ENCODE measurements around the gene HS3ST3B1. TPM values are rescaled to one million over a fixed set of nuclear protein-coding genes. Genes with fewer than 3 reads are reported as not detected.

HS3ST3B1 gene
- 1 to 10 TPM; 1.2 to 3.9 (median 2.2) TPM for total RNA-seq

- Histone ChIP-seq H3K4me3 (replicated peaks in 1 of 3) (peak within 1 kb of the TSS; percentile 19 to 41 (median 39)), H3K4me1 (peaks cover 34 to 56% of the 10 kb centered on the region in 2 donors), H3K27me3 (peaks cover 43% of the 10 kb centered on the region), H3K27ac (peak within 1 kb of the TSS in 2 of 3 donors; percentile 31), H3K36me3 (no peaks in the 10 kb centered on the region), H3K9me3 (no peaks in the 10 kb centered on the region)
- TF ChIP-seq CTCF (IDR thresholded peaks at IDR 0.05) (peak in 2 of 6 experiments; percentile 10 to 27), POLR2A (IDR thresholded peaks at IDR 0.05) (peak in 1 of 2 donors; percentile 77)
- peak; percentile 92 to 96 for DNase-seq
- intact Hi-C loops (cut with DNase I): loop anchor here (5.0 kb wide), 1 partner anchor 698 kb away; the partner anchor contains the start of gene HS3ST3A1
- 1 to 9% methylated on average over 11 to 12 of the region's 49 CpGs for WGBS, 2 donors
Measured at GRCh38 chr17:14300575-14301278, at the start of gene HS3ST3B1. Gene HS3ST3B1 (plus strand): TSS chr17:14301081. CDS start chr17:14301519, 438 bp downstream.

- H3K27ac ChIP-seq: no peak overlapping the region
- intact Hi-C loops (cut with DNase I): no loop called here
- TF ChIP-seq CTCF (IDR thresholded peaks at IDR 0.05): no peak
- no peak for TF ChIP-seq POLR2A (IDR thresholded peaks at IDR 0.05)
- no peaks in the 10 kb centered on the region for H3K36me3 ChIP-seq
- no peak for DNase-seq
- H3K4me1 ChIP-seq: no peaks in the 10 kb centered on the region
- no peak overlapping the region for H3K4me3 ChIP-seq (replicated peaks in 1 of 3)
- H3K27me3 ChIP-seq: no peaks in the 10 kb centered on the region
- no peaks in the 10 kb centered on the region for H3K9me3 ChIP-seq
- 81 to 94% methylated on average over 5 of the region's 5 CpGs for WGBS, 2 donors
Measured at GRCh38 chr17:14261406-14261805, 39.5 kb upstream of the HS3ST3B1 start.

- H3K36me3 ChIP-seq: no peaks in the 10 kb centered on the region
- no peaks in the 10 kb centered on the region for H3K4me1 ChIP-seq
- WGBS, 2 donors: 68 to 69% methylated on average over 2 of the region's 2 CpGs
- no peak for TF ChIP-seq CTCF (IDR thresholded peaks at IDR 0.05)
- TF ChIP-seq POLR2A (IDR thresholded peaks at IDR 0.05): no peak
- intact Hi-C loops (cut with DNase I): no loop called here
- DNase-seq: no peak
- no peak overlapping the region for H3K27ac ChIP-seq
- H3K27me3 ChIP-seq: no peaks in the 10 kb centered on the region
- H3K9me3 ChIP-seq: no peaks in the 10 kb centered on the region
- H3K4me3 ChIP-seq (replicated peaks in 1 of 3): no peak overlapping the region
Measured at GRCh38 chr17:14268264-14268663, 32.6 kb upstream of the HS3ST3B1 start.

- Histone ChIP-seq H3K4me3 (replicated peaks in 1 of 3) (no peak overlapping the region), H3K4me1 (no peaks in the 10 kb centered on the region), H3K36me3 (no peaks in the 10 kb centered on the region), H3K27me3 (no peaks in the 10 kb centered on the region), H3K27ac (no peak overlapping the region), H3K9me3 (no peaks in the 10 kb centered on the region)
- WGBS, 2 donors: 64 to 68% methylated on average over 5 of the region's 5 CpGs
- no peak for DNase-seq
- no peak for TF ChIP-seq CTCF (IDR thresholded peaks at IDR 0.05)
- TF ChIP-seq POLR2A (IDR thresholded peaks at IDR 0.05): no peak
- intact Hi-C loops (cut with DNase I): no loop called here
Measured at GRCh38 chr17:14269473-14269872, 31.4 kb upstream of the HS3ST3B1 start.

- TF ChIP-seq CTCF (IDR thresholded peaks at IDR 0.05) (no peak), POLR2A (IDR thresholded peaks at IDR 0.05) (no peak)
- H3K4me1 ChIP-seq: no peaks in the 10 kb centered on the region
- intact Hi-C loops (cut with DNase I): no loop called here
- no peaks in the 10 kb centered on the region for H3K27me3 ChIP-seq
- H3K27ac ChIP-seq: no peak overlapping the region
- DNase-seq: no peak
- 37 to 63% methylated on average over 2 of the region's 2 CpGs for WGBS, 2 donors
- H3K36me3 ChIP-seq: no peaks in the 10 kb centered on the region
- H3K4me3 ChIP-seq (replicated peaks in 1 of 3): no peak overlapping the region
- H3K9me3 ChIP-seq: no peaks in the 10 kb centered on the region
Measured at GRCh38 chr17:14270508-14270907, 30.4 kb upstream of the HS3ST3B1 start.
